GM12878 (cell line): Measurements from ENCODE around the gene PPP5C. TPM values are rescaled to one million over a fixed set of nuclear protein-coding genes. Genes with fewer than 3 reads are reported as not detected.

ENCODE experiments used
- ATAC-seq: fragments of 200-7000 bp; cut with Tn5 transposase; 3 replicates; pipeline ENCODE4 v1.9.1; 2020; ENCODE audit warnings: mild to moderate bottlenecking, moderate library complexity
- BruUV-seq: library from RNA; stranded (reverse); fragments of 400-500 nt; replicated peaks from 2 replicates; lab custom pipeline; 2021; lab: Mats Ljungman, UMichigan
- CTCF ChIA-PET: fragments of 300-600 bp; sonication (Branson Sonifier 250); formaldehyde crosslinking; extraction: SDS; loops from one replicate; lab custom pipeline; 2021; ENCODE audit warnings: inconsistent platforms; lab: Yijun Ruan, JAX
- POLR2A ChIA-PET: fragments of 350-600 bp; formaldehyde crosslinking; extraction: SDS; loops from one replicate; lab custom pipeline; 2021; ENCODE audit warnings: inconsistent platforms; lab: Charles Lee
- RAD21 ChIA-PET: fragments of 300-600 bp; sonication (Branson Sonifier 250); formaldehyde crosslinking; loops from one replicate; lab custom pipeline; 2023; ENCODE audit warnings: antibody characterized with exemption; ENCODE audit not compliant: unreplicated experiment; lab: Charles Lee
- SMC1A ChIA-PET: fragments of 300-600 bp; sonication (Branson Sonifier 250); formaldehyde crosslinking; loops from one replicate; lab custom pipeline; 2023; ENCODE audit not compliant: unreplicated experiment, uncharacterized antibody; lab: Charles Lee
- DNase-seq: peaks from one replicate; pipeline ENCODE4 v3.0.0-alpha.2; 2011; ENCODE audit warnings: low read depth, low spot score
- FAIRE-seq: peaks from 3 replicates; lab custom pipeline; 2011; peaks lifted over from hg19 to GRCh38; lab: Jason Lieb, UNC
- H2AFZ ChIP-seq: 2 replicates; pipeline ENCODE4 v1.6.0; 2011; ENCODE audit warnings: low read depth, low read length, control low read depth; ENCODE audit not compliant: control insufficient read depth
- H3K27ac ChIP-seq: 2 replicates; pipeline ENCODE4 v1.5.1; 2011; ENCODE audit warnings: control low read depth; ENCODE audit not compliant: control insufficient read depth, insufficient read depth
- H3K27me3 ChIP-seq, 2 experiments: replicated peaks in 1 of 2; 2 replicates each; pipeline versions ENCODE4 v1.6.0 to v1.6.1; 2011; ENCODE audit warnings: low read length in 1 of 2; ENCODE audit not compliant: control insufficient read depth in 2 of 2, insufficient read depth in 2 of 2
- H3K36me3 ChIP-seq, 2 experiments: 2 replicates each; pipeline ENCODE4 v1.5.1; 2011; ENCODE audit warnings: low read length in 1 of 2; ENCODE audit not compliant: control insufficient read depth in 2 of 2, insufficient read depth in 2 of 2
- H3K4me1 ChIP-seq: 2 replicates; pipeline ENCODE4 v1.6.1; 2011; ENCODE audit warnings: mild to moderate bottlenecking, low read length, moderate library complexity, mixed read lengths; ENCODE audit not compliant: control insufficient read depth, insufficient read depth
- H3K4me2 ChIP-seq: 2 replicates; pipeline ENCODE4 v1.6.0; 2011; ENCODE audit warnings: control low read depth; ENCODE audit not compliant: control insufficient read depth, insufficient read depth
- H3K4me3 ChIP-seq: fragments of 200-600 bp; sonication (generic); 2 replicates; pipeline ENCODE4 v1.5.1; 2016
- H3K79me2 ChIP-seq: 2 replicates; pipeline ENCODE4 v1.6.0; 2011; ENCODE audit warnings: low read length; ENCODE audit not compliant: control insufficient read depth, insufficient read depth
- H3K9ac ChIP-seq: 2 replicates; pipeline ENCODE4 v1.8.0; 2011; ENCODE audit warnings: low read length, control low read depth, mixed read lengths; ENCODE audit not compliant: control insufficient read depth, insufficient read depth
- H3K9me3 ChIP-seq: replicated peaks from 3 replicates; pipeline ENCODE4 v1.5.1; 2011; ENCODE audit warnings: mild to moderate bottlenecking, low read length; ENCODE audit not compliant: control insufficient read depth, insufficient read depth
- H4K20me1 ChIP-seq: 2 replicates; pipeline ENCODE4 v1.6.0; 2011; ENCODE audit not compliant: control insufficient read depth, insufficient read depth
- ELK1 ChIP-seq: IDR thresholded peaks from 2 replicates; pipeline ENCODE4 v1.6.1; 2012; ENCODE audit warnings: low read depth, low read length, improper control_type of control experiment
- GABPA ChIP-seq: IDR thresholded peaks from 2 replicates; pipeline ENCODE4 v1.6.1; 2014; ENCODE audit warnings: antibody characterized with exemption, low read depth, mild to moderate bottlenecking, inconsistent platforms
- NFXL1 ChIP-seq: fragments of 450-650 bp; IDR thresholded peaks from 2 replicates; pipeline ENCODE4 v1.6.1; 2017; ENCODE audit warnings: antibody characterized with exemption, mild to moderate bottlenecking, borderline replicate concordance
- RUNX3 ChIP-seq: IDR thresholded peaks from 2 replicates; pipeline ENCODE4 v1.6.1; 2012; ENCODE audit warnings: low read length, inconsistent platforms
- WGBS: methylation state at CpG from one replicate; pipeline ENCODE4 v1.1.6; 2016; ENCODE audit warnings: low lambda C conversion rate; ENCODE audit not compliant: insufficient replicate concordance, insufficient coverage; ENCODE audit errors: missing lambda C conversion rate; 5-methylcytosine and 5-hydroxymethylcytosine counted together
- in situ Hi-C: fragments of 300-500 bp; cut with MboI; formaldehyde crosslinking; loops from 9 replicates; pipeline ENCODE4 v1.14.3; 2018; ENCODE audit warnings: mixed read lengths
- intact Hi-C: fragments of 100-400 bp; cut with micrococcal nuclease; formaldehyde crosslinking; loops from one replicate; pipeline ENCODE4 v1.14.2; 2022; ENCODE audit not compliant: unreplicated experiment
- polyA plus RNA-seq, 11 experiments: library from polyadenylated mRNA; depleted of rRNA in 4 of 11; unstranded in 6 of 11; stranded (reverse) in 5 of 11; fragments of >200 nt; fragmentation: Nextera tagmentation in 4 of 11; fragmentation: Illumina TruSeq in 1 of 11; extraction: Ambion mirVana in 4 of 11; extraction: Trizol in 1 of 11; gene quantifications; 1 replicate in 1 of 11; 2 replicates in 10 of 11; pipeline versions ENCODE4 v1.2.1 to v1.2.3, GENCODE V29; 2011 to 2016; ENCODE audit warnings: inconsistent platforms in 2 of 11, missing spikeins in 2 of 11, low read depth in 1 of 11
- total RNA-seq, 4 experiments: library from RNA; depleted of rRNA in 3 of 4; stranded (reverse); fragments of >200 nt in 3 of 4; fragmentation: Illumina TruSeq in 1 of 4; extraction: Trizol in 1 of 4; gene quantifications; 2 replicates each; pipeline versions ENCODE4 v1.2.1 to v1.2.3, GENCODE V29; 2013 to 2021

Gene PPP5C
- total and polyA plus RNA-seq, 10 of the 15 experiments (the other 5 are each of a cell fraction or from before 2014, with no cell fraction given), result 1.1 to 154 (median 94.5) TPM

DNA sequence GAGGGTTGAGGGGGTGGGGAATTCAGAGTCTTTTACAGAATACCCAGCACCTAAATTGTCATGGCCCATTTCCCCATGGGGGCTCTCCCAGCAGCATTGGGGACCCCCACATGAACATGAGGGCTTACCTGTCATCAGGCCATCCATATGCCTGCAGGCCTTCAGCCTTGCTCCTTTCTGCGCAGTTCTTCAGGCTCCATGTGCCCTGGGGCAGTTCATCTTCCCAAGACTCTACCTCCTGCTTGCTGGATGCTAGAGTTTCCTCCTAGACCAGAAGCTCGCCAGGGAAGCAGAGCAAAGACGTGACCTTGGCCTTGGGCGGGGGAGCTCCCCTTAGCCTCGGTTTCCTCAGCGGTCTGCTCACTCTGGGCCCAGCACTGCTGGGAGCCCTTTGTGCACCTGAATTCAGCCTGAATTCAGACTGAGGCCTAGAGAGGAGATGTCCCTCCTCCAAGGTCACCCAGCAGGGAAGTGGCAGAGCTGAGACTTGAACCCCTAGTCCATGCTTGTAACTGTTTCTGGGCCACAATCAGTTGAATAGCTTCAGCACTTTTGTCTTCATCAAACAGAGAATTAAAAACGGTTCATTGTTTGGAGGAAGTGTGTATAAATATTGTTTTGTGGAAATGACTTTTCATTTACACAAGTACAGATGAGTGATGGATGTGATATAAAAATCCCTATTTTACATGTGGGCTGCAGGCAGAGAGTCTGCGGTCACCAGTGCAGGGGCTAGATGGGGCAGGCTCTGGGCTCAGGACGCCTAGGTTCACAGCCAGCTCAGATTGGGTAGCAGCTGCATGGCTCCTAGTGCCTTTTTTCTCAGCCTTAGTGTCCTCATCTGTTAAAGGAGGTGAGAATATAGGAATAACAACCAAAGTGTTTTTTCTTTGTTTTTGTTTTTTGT is 9.5 kb downstream of the PPP5C start:
- Histone ChIP-seq H3K79me2 (peaks cover 36% of the 10 kb centered on the region), H3K9me3 (no peaks in the 10 kb centered on the region), H3K4me1 (peaks cover 30% of the 10 kb centered on the region), H4K20me1 (no peaks in the 10 kb centered on the region), H3K9ac (no peak overlapping the region), H3K4me3 (no peak overlapping the region), H3K27me3 (no peaks in the 10 kb centered on the region), H3K27ac (no peak overlapping the region; the same call in 1 of the 2 replicates), H3K36me3 (peaks cover 13 to 28% of the 10 kb centered on the region in 2 experiments; a peak in 3 of 4 replicates), H2AFZ (no peak overlapping the region), H3K4me2 (peak overlapping the region; percentile 26; the same call in 1 of the 2 replicates)
- TF ChIP-seq RUNX3 (peak; percentile 21; the same call in 1 of the 2 replicates), ELK1 (no peak), GABPA (no peak), NFXL1 (no peak)
- DNase-seq, result no peak
- POLR2A ChIA-PET, result no interaction called here
- intact Hi-C loops (no loop called here), in situ Hi-C loops (no loop called here)
- CTCF ChIA-PET, result interaction anchor here (1.1 kb wide), 1 partner anchor 8 kb away, joined by 3 read pairs; no protein-coding TSS in a partner anchor
- FAIRE-seq, result no peak
- RAD21 ChIA-PET, result interaction anchor here (0.5 kb wide), 2 partner anchors 13 to 358 kb away, joined by 3 read pairs; no protein-coding TSS in a partner anchor
- no peak for ATAC-seq
- WGBS, result 70% methylated on average over 9 of the region's 9 CpGs
- SMC1A ChIA-PET, result interaction anchor here (1.3 kb wide), 1 partner anchor 8 kb away, joined by 4 read pairs; no protein-coding TSS in a partner anchor
- BruUV-seq, result no TSS peak
